OCI-LY1 (cell line): ENCODE measurements around the gene GDAP1L1.
"Not testable (repeated sequence)": the region's sequence is repeated elsewhere in the genome, so short reads cannot be mapped to it uniquely, and the experiment has no call there.

Source experiments
- CTCF ChIP-seq: fragments of 200-600 bp; sonication (generic), shearing (Covaris generic); IDR thresholded peaks from 2 replicates; pipeline ENCODE4 v1.5.1; 2017; ENCODE audit warnings: mild to moderate bottlenecking, antibody characterized with exemption, low read length, moderate library complexity, mixed read lengths
- EZH2 ChIP-seq: fragments of 200-600 bp; sonication (generic), shearing (Covaris generic); IDR thresholded peaks from 2 replicates; pipeline ENCODE4 v1.8.0; 2017; ENCODE audit warnings: borderline replicate concordance, mixed run types, mild to moderate bottlenecking, antibody characterized with exemption, low read length, moderate library complexity, mixed read lengths

DNA sequence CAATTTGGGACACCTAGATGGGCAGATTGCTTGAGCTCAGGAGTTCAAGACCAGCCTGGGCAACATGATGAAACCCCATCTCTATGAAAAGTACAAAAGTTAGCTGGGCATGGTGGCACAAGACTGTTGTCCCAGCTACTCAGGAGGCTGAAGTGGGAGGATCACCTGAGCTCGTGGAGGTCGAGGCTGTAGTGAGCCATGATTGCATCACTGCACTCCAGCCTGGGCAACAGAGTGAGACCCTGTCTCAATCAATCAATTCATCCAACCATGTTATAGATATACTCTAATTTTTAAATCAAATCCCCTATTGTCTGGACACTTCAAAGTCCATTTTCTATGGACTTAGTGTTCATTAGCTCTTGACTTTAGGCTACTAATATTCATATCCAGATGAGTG is 10.3 kb upstream of the GDAP1L1 start:
- TF ChIP-seq EZH2, CTCF: not testable (repeated sequence)
